Muscle of back (tissue), 11 donors: Measurements from ENCODE around the gene SLC25A25. TPM values are rescaled to one million over a fixed set of nuclear protein-coding genes. Genes with fewer than 3 reads are reported as not detected.
"Not testable (repeated sequence)": the region's sequence is repeated elsewhere in the genome, so short reads cannot be mapped to it uniquely, and the experiment has no call there.

Source experiments
- DNase-seq, 3 donors: peaks; one replicate each; pipeline versions ENCODE4 v3.0.0 to v3.0.0-alpha.2; 2013
- polyA plus RNA-seq, 10 donors: library from polyadenylated mRNA; unstranded; fragments of 120-200 nt; gene quantifications; one replicate each; pipeline ENCODE4 v1.2.1, GENCODE V29; 2013; ENCODE audit not compliant: insufficient read length in 10 of 10

Gene SLC25A25
- polyA plus RNA-seq, 10 donors: 9.6 to 16.2 (median 12.0) TPM

DNA sequence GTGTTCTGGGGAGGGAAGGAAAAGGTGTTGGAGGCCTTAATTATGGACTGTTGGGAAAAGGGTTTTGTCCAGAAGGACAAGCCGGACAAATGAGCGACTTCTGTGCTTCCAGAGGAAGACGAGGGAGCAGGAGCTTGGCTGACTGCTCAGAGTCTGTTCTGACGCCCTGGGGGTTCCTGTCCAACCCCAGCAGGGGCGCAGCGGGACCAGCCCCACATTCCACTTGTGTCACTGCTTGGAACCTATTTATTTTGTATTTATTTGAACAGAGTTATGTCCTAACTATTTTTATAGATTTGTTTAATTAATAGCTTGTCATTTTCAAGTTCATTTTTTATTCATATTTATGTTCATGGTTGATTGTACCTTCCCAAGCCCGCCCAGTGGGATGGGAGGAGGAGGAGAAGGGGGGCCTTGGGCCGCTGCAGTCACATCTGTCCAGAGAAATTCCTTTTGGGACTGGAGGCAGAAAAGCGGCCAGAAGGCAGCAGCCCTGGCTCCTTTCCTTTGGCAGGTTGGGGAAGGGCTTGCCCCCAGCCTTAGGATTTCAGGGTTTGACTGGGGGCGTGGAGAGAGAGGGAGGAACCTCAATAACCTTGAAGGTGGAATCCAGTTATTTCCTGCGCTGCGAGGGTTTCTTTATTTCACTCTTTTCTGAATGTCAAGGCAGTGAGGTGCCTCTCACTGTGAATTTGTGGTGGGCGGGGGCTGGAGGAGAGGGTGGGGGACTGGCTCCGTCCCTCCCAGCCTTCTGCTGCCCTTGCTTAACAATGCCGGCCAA, 40.4 kb downstream of the SLC25A25 start:
- no peak for DNase-seq

DNA sequence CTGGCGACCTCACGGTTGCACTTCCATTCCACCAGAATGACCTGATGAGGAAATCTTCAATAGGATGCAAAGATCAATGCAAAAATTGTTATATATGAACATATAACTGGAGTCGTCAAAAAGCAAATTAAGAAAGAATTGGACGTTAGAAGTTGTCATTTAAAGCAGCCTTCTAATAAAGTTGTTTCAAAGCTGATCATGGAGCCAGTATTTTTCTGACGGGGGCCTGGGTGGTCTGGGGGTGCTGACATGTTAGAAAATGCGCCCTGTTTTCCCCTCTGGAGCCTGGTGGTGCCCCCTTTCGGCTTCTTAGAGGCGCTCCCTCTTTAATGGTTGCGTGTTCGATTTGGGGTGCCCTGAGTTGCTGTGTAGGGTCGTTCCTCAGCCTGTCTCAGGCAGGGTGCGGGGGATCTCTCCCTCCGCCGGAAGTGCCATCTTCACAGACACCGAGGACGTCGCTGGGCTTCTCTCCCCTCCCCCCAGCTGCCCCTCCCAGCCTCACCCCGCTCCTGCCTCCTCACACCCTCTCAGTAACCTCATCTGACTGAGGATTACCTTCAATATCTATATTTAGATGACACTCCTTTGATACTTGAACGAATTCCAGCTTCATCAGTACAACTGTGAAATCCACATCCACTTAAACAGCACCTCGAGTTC, 41.1 kb downstream of the SLC25A25 start:
- DNase-seq: no peak

GRCh38 chr9:128111726-128112125, 43.7 kb downstream of the SLC25A25 start:
- not testable (repeated sequence) for DNase-seq

DNA sequence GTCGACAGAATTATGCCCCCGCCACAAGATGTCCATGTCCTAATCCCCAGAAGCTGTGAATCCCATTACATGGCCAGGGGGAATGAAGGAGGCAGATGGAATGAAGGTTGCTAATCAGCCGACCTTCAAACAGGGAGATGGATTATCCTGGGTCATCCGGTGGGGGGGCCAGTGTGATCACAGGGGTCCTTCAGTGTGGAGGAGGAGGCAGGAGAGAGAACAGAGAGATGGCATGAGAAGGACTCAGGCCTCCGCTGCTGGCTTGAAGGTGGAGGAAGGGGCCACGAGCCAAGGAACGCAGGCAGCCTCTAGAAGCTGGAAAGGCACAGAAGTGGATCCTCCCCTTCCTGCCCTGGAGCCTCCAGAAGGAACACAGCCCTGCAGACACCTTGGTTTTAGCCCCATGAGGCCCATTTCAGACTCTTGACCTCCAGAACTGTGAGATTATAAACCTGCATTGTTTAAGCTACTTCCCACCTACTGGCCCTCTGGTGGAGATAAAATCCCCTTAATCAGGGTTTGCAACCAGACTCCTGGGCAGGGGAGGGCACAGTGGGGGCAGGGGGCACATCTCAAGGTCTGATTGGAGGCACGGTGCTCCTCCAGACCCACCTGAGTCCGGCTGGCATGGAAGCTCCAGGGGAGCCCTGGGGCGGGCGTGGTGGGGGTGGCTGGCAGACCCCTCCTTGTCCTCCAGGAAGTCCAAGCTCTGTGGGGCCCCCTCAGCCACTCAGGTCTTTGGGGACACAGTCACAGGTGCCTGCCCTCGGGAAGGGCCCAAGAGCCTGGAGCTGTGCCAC, 45.7 kb downstream of the SLC25A25 start:
- no peak for DNase-seq

GRCh38 chr9:128114326-128115186, 46.5 kb downstream of the SLC25A25 start:
- DNase-seq: no peak

DNA sequence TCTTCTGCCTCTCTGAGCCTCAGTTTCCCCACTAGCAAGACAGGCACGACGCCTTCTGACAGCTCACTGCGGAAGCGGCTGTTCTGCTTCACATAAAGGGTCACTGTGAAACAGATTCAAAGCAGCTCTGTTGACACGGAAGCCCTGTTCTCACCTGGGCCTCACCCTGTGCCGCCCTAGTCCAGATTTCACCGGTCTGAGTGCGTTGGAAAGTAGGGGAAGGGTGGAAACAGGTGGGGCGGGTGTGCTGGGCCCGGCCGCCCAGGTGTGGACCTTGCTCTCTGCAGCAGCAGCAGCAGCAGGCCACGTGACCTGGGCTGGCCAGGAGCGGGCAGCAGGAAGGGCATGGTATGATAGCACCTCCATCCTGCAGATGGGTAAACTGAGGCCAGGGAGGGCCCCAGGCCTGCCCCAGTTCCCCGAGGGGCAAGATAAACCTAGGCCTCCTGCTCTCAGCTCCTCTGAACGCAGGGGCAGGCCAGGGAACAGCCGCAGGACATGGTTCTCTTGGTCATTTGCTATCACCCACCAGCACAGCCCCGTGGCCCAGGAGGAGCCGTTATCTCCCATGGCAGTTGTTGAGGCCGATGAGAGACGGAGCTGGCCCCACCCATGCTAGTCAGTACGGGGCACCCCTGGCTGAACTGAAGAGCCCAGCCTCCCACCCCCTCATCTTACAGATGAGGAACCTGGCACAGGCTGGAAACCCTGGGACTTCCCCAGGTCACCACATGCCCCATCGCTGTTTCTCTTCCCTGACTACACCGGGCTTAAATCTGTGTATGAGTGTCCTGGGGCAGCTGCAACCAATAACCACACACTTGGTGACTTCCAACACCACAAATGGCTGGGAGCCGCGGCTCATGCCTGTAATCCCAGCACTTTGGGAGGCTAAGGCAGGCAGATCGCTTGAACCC, 47.4 kb downstream of the SLC25A25 start:
- DNase-seq: no peak

DNA sequence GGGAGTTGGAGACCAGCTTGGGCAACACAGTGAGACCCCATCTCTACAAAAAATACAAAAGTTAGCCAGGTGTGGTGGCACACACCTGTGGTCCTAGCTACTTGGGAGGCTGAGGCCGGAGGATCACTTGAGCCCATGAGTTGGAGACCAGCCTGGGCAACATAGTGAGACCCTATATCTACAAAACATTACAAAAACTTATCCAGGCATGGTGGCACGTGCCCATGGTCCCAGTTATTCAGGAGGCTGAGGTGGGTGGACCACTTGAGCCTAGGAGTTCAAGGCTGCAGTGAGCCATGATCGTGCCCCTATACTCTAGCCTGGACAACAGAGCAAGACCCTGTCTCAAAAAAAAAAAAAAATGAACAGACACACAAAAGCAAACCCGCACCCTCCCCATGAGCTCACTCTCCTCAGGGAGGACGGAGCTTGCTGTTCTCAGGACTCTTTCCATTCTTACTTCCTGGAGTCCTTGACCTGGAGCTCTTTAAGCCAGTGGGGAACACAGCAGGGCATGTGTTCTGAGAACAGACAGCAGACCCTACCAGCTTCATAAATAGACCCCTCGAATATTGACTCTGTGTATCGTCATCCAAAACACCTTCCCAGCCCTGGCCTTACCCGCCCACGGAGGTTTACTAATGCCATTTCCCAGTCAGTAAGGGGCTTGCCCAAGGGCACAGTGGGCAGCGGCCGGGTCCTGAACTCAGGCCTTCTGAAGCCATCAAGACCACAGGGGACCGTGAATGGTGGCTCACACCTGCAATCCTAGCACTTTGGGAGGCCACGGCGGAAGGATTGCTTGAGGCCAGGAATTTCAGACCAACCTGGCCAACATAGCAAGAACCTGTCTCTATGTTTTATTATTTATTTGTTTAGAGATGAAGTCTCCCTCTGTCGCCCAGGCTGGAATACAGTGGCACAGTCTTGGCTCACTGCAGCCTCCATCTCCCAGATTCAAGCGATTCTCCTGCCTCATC, 48.4 kb downstream of the SLC25A25 start:
- DNase-seq: no peak

- DNase-seq: peak; percentile 89 to 94 (median 92)
Measured at GRCh38 chr9:128117613-128118471, 49.8 kb downstream of the SLC25A25 start.

DNA sequence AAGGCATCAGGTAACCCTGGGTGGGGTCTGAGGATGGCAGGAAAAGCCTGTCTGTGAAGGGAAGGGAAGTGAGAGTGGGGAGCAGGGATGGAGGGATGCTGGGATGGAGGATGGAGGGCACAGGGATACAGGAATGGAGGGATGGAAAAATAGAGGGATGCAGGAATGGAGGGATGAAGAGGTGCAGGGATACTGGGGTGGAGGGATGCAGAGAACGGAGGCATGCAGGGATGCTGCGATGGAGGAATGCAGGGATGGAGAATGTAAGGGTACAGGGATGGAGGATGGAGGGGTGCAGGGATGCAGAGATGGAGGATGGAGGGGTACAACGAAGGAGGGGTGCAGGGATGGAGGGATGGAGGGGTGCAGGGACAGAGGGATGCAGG, 50.4 kb downstream of the SLC25A25 start:
- no peak for DNase-seq

- no peak for DNase-seq
Measured at GRCh38 chr9:128118971-128119665, 51.1 kb downstream of the SLC25A25 start.

- no peak for DNase-seq
Measured at GRCh38 chr9:128120061-128120740, 52.2 kb downstream of the SLC25A25 start.

DNA sequence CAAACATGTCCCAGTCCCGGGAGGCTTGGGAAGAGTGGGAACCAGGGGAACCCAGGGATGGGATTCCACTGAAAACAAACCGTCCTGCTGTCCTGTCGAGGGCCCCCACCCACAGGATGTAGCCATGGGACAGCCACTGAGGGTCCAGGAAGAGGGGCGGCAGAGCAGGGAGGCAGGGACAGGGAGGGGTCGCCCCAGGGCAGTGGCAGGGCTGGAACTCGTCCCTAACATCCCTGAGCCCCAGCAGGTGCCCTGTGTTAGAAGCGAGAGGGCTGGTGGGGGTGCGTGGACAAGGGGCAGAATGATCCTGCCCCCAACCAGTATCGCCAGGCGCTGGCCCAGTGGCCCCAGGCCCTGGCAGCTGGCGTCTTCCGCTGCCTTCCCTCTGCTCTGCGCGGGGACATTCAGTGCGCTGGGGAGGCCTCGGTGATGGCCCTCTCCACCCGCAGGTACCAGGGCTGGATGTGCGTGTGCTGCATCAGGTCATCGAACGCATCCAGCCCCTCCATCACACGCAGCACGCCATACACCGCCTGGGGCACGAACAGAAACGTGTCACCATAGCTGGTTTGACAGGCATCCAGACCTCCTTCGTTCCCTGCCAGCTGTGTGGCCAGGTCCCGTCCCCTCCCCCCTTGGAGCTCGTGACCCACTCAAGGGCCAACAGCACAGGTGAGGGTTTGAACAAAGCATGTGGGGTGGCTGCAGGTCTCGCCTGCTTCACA, 52.9 kb downstream of the SLC25A25 start:
- no peak for DNase-seq

DNA sequence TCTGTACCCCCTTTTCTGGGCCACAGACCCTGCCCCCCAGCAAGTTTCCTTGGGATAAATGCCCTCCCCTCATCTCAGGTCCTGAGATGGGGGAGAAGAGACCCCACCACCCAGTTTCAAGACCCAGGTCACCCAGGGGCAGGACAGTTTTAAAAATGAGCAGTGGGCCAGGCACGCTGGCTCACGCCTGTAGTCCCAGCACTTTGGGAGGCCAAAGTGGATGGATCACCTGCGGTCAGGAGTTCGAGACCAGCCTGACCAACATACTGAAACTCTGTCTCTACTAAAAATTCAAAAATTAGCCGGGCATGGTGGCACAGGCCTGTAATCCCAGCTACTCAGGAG, 53.4 kb downstream of the SLC25A25 start:
- no peak for DNase-seq

- DNase-seq: no peak
Measured at GRCh38 chr9:128121924-128122808, 54.1 kb downstream of the SLC25A25 start.

GRCh38 chr9:128122809-128123175, 54.8 kb downstream of the SLC25A25 start:
- no peak for DNase-seq
